Gastroesophageal sphincter (tissue), 4 donors: Measurements from ENCODE around the gene LDLRAD4. TPM values are rescaled to one million over a fixed set of nuclear protein-coding genes. Genes with fewer than 3 reads are reported as not detected.

Source experiments
- ATAC-seq: fragments of 150-250 bp; one replicate; pipeline ENCODE4 v1.9.1; 2016; ENCODE audit warnings: mild to moderate bottlenecking, moderate library complexity
- H3K27ac ChIP-seq, 4 donors: fragments of 200-600 bp; sonication (generic) in 3 of 4; 1 replicate in 3 of 4; 2 replicates in 1 of 4; pipeline ENCODE4 v1.5.1; 2016 to 2019
- H3K27me3 ChIP-seq: fragments of 200-600 bp; sonication (generic); one replicate; pipeline ENCODE4 v1.5.1; 2019
- H3K36me3 ChIP-seq, 2 donors: fragments of 200-600 bp; sonication (generic); one replicate each; pipeline ENCODE4 v1.5.1; 2019; ENCODE audit warnings: control low read depth in 1 of 2
- H3K4me1 ChIP-seq, 3 donors: fragments of 200-600 bp; sonication (generic); 1 replicate in 2 of 3; 2 replicates in 1 of 3; pipeline ENCODE4 v1.5.1; 2016 to 2019; ENCODE audit warnings: control low read depth in 2 of 3
- H3K4me3 ChIP-seq, 2 donors: fragments of 200-600 bp; sonication (generic); one replicate each; pipeline ENCODE4 v1.5.1; 2019; ENCODE audit warnings: mild to moderate bottlenecking in 1 of 2, moderate library complexity in 1 of 2
- H3K9me3 ChIP-seq, 3 donors: fragments of 200-600 bp; sonication (generic); one replicate each; pipeline ENCODE4 v1.5.1; 2017 to 2019; ENCODE audit warnings: control low read depth in 2 of 3
- CTCF ChIP-seq, 4 experiments: fragments of 200-600 bp in 2 of 4; fragments of 450-650 bp in 2 of 4; sonication (generic) in 1 of 4; IDR thresholded peaks; one replicate each; pipeline ENCODE4 v1.5.1; 2017 to 2019; ENCODE audit warnings: antibody characterized with exemption in 4 of 4, mild to moderate bottlenecking in 2 of 4, moderate library complexity in 2 of 4
- EP300 ChIP-seq: sonication (generic); formaldehyde crosslinking; IDR thresholded peaks from one replicate; pipeline ENCODE4 v1.6.1; 2017; ENCODE audit warnings: antibody characterized with exemption, mild to moderate bottlenecking
- POLR2A ChIP-seq, 2 donors: fragments of 450-650 bp; IDR thresholded peaks; one replicate each; pipeline ENCODE4 v1.6.1; 2017; ENCODE audit warnings: antibody characterized with exemption in 2 of 2, mild to moderate bottlenecking in 2 of 2, moderate library complexity in 1 of 2
- POLR2AphosphoS5 ChIP-seq: sonication (generic); formaldehyde crosslinking; IDR thresholded peaks from one replicate; pipeline ENCODE4 v1.6.1; 2017; ENCODE audit warnings: antibody characterized with exemption
- WGBS, 2 donors: methylation state at CpG; one replicate each; pipeline ENCODE4 v1.1.5; 2018; ENCODE audit warnings: low coverage in 1 of 2; 5-methylcytosine and 5-hydroxymethylcytosine counted together
- total RNA-seq, 4 donors: library from RNA; depleted of rRNA; stranded (reverse); fragments of >200 nt; gene quantifications; one replicate each; pipeline ENCODE4 v1.1.0, GENCODE V29; 2016

The LDLRAD4 gene
- total RNA-seq, 4 donors from 2014 or later: 28.1 to 85.9 (median 55.2) TPM

GRCh38 chr18:13598591-13598990, 380.0 kb downstream of the LDLRAD4 start:
- no peak for ATAC-seq
- no peaks in the 10 kb centered on the region for H3K4me1 ChIP-seq
- WGBS, 2 donors: 100% methylated on average over 1 to 2 of the region's 2 CpGs
- H3K36me3 ChIP-seq: no peaks in the 10 kb centered on the region
- no peak overlapping the region for H3K27ac ChIP-seq
- H3K27me3 ChIP-seq: no peaks in the 10 kb centered on the region
- peaks cover 0 to 26% (median 7%) of the 10 kb centered on the region in 3 donors for H3K9me3 ChIP-seq
- H3K4me3 ChIP-seq: no peak overlapping the region
- TF ChIP-seq POLR2A (IDR thresholded peaks at IDR 0.05) (no peak), EP300 (no peak), POLR2AphosphoS5 (no peak), CTCF (IDR thresholded peaks at IDR 0.05) (no peak)

- H3K27me3 ChIP-seq: no peaks in the 10 kb centered on the region
- peaks cover 0 to 26% (median 7%) of the 10 kb centered on the region in 3 donors for H3K9me3 ChIP-seq
- no peak overlapping the region for H3K4me3 ChIP-seq
- TF ChIP-seq EP300 (no peak), POLR2A (IDR thresholded peaks at IDR 0.05) (no peak), CTCF (IDR thresholded peaks at IDR 0.05) (no peak), POLR2AphosphoS5 (no peak)
- no peaks in the 10 kb centered on the region for H3K4me1 ChIP-seq
- no peak for ATAC-seq
- 71% methylated on average over 1 of the region's 1 CpG; no CpG with 5 or more reads in 1 of the 2 donors for WGBS, 2 donors
- no peak overlapping the region for H3K27ac ChIP-seq
- no peaks in the 10 kb centered on the region for H3K36me3 ChIP-seq
These were observed 380.5 kb downstream of the LDLRAD4 start for GRCh38 chr18:13599031-13599430.

GRCh38 chr18:13603304-13604019, 384.9 kb downstream of the LDLRAD4 start:
- WGBS, 2 donors: 58 to 92% methylated on average over 2 of the region's 14 CpGs
- no peak overlapping the region for H3K27ac ChIP-seq
- no peak for ATAC-seq
- H3K4me1 ChIP-seq: no peaks in the 10 kb centered on the region
- no peak overlapping the region for H3K4me3 ChIP-seq
- H3K27me3 ChIP-seq: no peaks in the 10 kb centered on the region
- no peak for TF ChIP-seq POLR2A (IDR thresholded peaks at IDR 0.05)
- TF ChIP-seq POLR2AphosphoS5: no peak
- no peak for TF ChIP-seq EP300
- no peak for TF ChIP-seq CTCF (IDR thresholded peaks at IDR 0.05)
- no peaks in the 10 kb centered on the region for H3K9me3 ChIP-seq
- no peaks in the 10 kb centered on the region for H3K36me3 ChIP-seq

- no peak for ATAC-seq
- TF ChIP-seq EP300 (no peak), POLR2AphosphoS5 (no peak), POLR2A (IDR thresholded peaks at IDR 0.05) (no peak), CTCF (IDR thresholded peaks at IDR 0.05) (no peak)
- Histone ChIP-seq H3K27me3 (no peaks in the 10 kb centered on the region), H3K4me3 (no peak overlapping the region), H3K9me3 (no peaks in the 10 kb centered on the region), H3K27ac (no peak overlapping the region), H3K36me3 (no peaks in the 10 kb centered on the region), H3K4me1 (peaks cover 0 to 2% (median 0%) of the 10 kb centered on the region in 3 donors)
- 83 to 88% methylated on average over 4 to 6 of the region's 7 CpGs for WGBS, 2 donors
These were observed 386.2 kb downstream of the LDLRAD4 start for GRCh38 chr18:13604786-13605185.

- no peak overlapping the region for H3K27ac ChIP-seq
- peaks cover 0 to 9% (median 2%) of the 10 kb centered on the region in 3 donors for H3K4me1 ChIP-seq
- no peak for TF ChIP-seq POLR2AphosphoS5
- TF ChIP-seq POLR2A (IDR thresholded peaks at IDR 0.05): no peak
- no peak for TF ChIP-seq EP300
- TF ChIP-seq CTCF (IDR thresholded peaks at IDR 0.05): no peak
- whole genome bisulfite sequencing, 2 donors: 83 to 90% methylated on average over 3 to 5 of the region's 5 CpGs
- ATAC-seq: no peak
- no peak overlapping the region for H3K4me3 ChIP-seq
- no peaks in the 10 kb centered on the region for H3K9me3 ChIP-seq
- H3K36me3 ChIP-seq: no peaks in the 10 kb centered on the region
- H3K27me3 ChIP-seq: no peaks in the 10 kb centered on the region
These were observed 386.9 kb downstream of the LDLRAD4 start for GRCh38 chr18:13605477-13605876.
